GM12873 (cell line): ENCODE data around the gene RANBP17.
A peak's percentile ranks its signal among the peaks of the same experiment; 100 is the strongest.

Source experiments
- TF ChIP-seq, protein P1 (sequence below): IDR thresholded peaks from 2 replicates; pipeline ENCODE4 v1.5.1; 2012; ENCODE audit warnings: low read depth, mild to moderate bottlenecking, moderate library complexity, low read length, control low read depth; ENCODE audit not compliant: insufficient read depth; ENCODE audit errors: missing control alignments

The RANBP17 gene

DNA sequence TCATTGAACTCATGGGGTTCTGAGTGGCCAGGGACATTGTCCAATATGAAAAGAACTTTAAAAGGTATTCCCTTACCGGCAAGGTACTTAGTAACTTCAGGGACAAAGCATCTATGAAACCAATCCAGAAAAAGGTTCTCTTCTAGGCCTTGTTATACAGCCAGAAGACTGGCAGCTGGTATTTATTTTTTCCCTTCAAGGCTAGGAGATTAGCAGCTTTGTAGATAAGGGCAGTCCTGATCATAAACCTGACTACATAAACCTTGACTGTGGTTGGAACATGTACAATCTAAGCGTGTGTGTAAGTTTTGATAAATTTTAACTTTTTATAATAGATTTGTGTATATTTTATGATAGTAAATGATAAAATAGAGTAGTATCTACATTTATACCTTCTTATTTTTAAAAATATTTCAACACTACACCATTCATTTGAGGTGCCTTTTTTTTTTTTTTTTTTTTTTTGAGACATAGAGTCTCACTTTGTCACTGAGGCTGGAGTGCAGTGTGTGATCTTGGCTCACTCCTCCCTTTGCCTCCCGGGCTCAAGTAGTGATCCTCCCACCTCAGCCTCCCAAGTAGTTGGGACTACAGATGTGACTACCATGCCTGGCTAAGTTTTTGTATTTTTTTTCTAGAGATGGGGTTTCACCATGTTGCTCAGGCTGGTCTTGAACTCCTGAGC, 24.5 kb downstream of the RANBP17 start:
- TF ChIP-seq, protein P1, sequence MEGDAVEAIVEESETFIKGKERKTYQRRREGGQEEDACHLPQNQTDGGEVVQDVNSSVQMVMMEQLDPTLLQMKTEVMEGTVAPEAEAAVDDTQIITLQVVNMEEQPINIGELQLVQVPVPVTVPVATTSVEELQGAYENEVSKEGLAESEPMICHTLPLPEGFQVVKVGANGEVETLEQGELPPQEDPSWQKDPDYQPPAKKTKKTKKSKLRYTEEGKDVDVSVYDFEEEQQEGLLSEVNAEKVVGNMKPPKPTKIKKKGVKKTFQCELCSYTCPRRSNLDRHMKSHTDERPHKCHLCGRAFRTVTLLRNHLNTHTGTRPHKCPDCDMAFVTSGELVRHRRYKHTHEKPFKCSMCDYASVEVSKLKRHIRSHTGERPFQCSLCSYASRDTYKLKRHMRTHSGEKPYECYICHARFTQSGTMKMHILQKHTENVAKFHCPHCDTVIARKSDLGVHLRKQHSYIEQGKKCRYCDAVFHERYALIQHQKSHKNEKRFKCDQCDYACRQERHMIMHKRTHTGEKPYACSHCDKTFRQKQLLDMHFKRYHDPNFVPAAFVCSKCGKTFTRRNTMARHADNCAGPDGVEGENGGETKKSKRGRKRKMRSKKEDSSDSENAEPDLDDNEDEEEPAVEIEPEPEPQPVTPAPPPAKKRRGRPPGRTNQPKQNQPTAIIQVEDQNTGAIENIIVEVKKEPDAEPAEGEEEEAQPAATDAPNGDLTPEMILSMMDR = no peak

DNA sequence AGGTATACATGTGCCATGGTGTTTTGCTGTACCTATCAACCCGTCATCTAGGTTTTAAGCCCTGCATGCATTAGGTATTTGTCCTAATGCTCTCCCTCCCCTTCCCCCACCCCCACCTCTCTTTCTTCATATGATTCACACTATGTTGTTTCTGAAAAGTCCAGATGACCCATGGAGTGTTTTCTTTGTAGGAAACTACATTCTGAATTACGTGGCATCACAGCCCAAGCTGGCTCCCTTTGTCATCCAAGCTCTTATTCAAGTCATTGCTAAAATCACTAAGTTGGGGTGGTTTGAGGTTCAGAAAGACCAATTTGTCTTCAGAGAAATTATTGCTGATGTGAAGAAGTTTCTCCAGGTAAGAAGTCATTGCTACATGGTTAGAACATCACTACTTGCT, 30.4 kb downstream of the RANBP17 start:
- TF ChIP-seq, protein P1 = no peak

DNA sequence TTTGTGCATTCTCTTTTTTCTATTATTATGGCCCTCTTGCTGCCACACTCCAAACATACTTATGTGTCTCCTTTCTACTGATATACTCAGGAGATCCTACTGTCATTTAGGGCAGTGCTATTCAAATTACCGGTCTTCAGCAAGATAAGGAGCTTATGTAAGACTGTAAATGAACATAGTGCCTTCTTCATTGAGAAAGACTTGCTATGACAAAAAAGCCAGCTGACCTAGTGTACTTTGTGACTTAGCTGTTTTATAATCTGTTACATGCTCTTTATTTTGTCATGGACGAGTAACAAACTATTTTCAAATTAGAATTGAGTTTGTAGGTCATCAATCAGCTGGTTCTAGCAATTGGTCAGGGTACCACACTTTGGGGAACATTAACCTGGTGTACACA, 32.8 kb downstream of the RANBP17 start:
- TF ChIP-seq, protein P1 = no peak

DNA sequence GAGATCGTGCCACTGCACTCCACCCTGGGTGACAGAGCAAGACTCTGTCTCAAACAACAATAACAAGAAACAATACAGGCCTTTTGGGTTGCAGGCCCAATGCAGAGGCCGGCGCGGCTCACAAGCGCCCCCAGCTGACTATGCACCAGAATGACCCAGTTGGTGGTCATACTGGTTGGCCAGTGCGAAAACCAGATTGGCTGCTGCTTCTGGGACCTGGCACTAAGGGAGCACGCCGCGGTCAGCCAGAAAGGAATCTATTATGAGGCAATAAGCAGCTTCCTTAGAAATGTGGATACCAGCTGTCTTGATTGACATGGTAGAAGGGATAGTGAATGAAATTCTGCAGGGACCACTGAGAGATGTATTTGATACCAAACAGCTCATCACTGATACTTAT, 35.0 kb downstream of the RANBP17 start:
- TF ChIP-seq, protein P1 = peak; percentile 56

DNA sequence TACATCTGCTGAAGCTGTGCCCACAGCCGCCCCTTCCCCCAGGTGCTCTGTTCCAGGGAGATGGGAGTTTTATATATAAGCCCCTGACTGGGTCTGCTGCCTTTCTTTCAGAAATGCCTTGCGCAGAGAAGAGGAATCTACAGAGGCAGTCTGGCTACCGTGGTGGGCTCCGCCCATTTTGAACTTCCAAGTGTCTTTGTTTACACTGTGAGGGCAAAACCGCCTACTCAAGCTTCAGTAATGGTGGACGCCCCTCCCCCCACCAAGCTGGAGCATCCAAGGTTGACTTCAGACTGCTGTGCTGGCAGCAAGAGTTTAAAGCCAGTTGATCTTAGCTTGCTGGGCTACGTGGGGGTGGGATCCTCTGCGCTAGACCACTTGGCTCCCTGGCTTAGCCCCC, 41.3 kb downstream of the RANBP17 start:
- TF ChIP-seq, protein P1 = no peak

DNA sequence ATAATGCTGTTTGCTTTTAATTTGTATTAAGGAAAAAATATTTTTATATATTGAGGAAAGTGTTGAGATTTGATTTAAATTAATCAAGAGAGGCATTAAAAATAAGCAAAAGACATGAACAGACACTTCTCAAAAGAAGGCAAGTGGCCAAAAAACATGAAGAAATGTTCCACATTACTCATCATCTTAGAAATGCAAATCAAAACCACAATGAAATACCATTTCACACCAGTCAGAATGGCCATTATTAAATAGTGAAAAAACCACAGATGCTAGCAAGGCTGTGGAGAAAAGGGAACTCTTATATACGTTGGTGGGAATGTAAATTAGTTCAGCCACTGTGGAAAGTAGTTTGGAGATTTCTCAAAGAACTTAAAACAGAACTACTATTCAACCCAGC, 45.9 kb downstream of the RANBP17 start:
- TF ChIP-seq, protein P1 = no peak

DNA sequence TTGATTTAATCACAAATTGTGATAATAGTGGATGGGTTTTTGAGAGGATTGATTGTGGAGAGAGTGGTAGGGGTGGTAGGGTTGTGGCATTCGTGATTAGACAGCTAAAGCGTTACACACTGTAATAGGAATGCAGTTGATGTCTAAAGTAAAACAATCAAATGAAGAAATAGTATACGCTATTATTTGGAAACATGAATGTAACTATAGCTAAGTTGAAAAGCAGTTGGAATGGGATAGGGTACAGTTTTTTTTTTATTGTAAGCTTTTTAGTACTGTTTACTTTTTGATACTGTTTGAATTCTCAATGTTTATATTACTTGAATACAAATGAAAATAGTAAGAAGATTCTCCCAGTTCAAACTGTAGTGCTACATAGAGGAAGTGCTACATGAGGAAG, 51.8 kb downstream of the RANBP17 start:
- TF ChIP-seq, protein P1 = no peak
